GM18508 (cell line): ENCODE data around the gene SNRK.

Experiments used
- ATAC-seq: cut with Tn5 transposase; IDR thresholded peaks from one replicate; pipeline ENCODE4 v1.9.1; 2021; ENCODE audit warnings: moderate number of reproducible peaks; ENCODE audit not compliant: insufficient read depth, unreplicated experiment

Gene SNRK

GRCh38 chr3:43304126-43304525 is 17.8 kb downstream of the SNRK start:
- no peak for ATAC-seq

- no peak for ATAC-seq
These were observed 20.9 kb downstream of the SNRK start for GRCh38 chr3:43307226-43307625.

GRCh38 chr3:43307649-43308048 is 21.3 kb downstream of the SNRK start:
- no peak for ATAC-seq

GRCh38 chr3:43309372-43310305 is 23.3 kb downstream of the SNRK start:
- ATAC-seq = no peak

GRCh38 chr3:43316783-43317460 is 30.6 kb downstream of the SNRK start:
- ATAC-seq = no peak

GRCh38 chr3:43317461-43318316 is 31.3 kb downstream of the SNRK start:
- ATAC-seq = no peak

GRCh38 chr3:43319376-43319775 is 33.0 kb downstream of the SNRK start:
- no peak for ATAC-seq

- ATAC-seq = no peak
These were observed 33.5 kb downstream of the SNRK start for GRCh38 chr3:43319794-43320193.

GRCh38 chr3:43320288-43320687 is 33.9 kb downstream of the SNRK start:
- no peak for ATAC-seq

- ATAC-seq = no peak
These were observed 37.2 kb downstream of the SNRK start for GRCh38 chr3:43323541-43323940.

GRCh38 chr3:43326891-43327581 is 40.7 kb downstream of the SNRK start:
- ATAC-seq = no peak

- ATAC-seq = no peak
These were observed 41.2 kb downstream of the SNRK start for GRCh38 chr3:43327582-43327979.

- ATAC-seq = no peak
These were observed 42.3 kb downstream of the SNRK start for GRCh38 chr3:43328653-43329052.

GRCh38 chr3:43330981-43331380 is 44.6 kb downstream of the SNRK start:
- ATAC-seq = no peak

GRCh38 chr3:43331381-43331780 is 45.0 kb downstream of the SNRK start:
- ATAC-seq = no peak

GRCh38 chr3:43334976-43335375 is 48.6 kb downstream of the SNRK start:
- no peak for ATAC-seq

- no peak for ATAC-seq
These were observed 49.5 kb downstream of the SNRK start for GRCh38 chr3:43335799-43336198.

GRCh38 chr3:43338295-43338694 is 52.0 kb downstream of the SNRK start:
- no peak for ATAC-seq

- no peak for ATAC-seq
These were observed 54.1 kb downstream of the SNRK start for GRCh38 chr3:43340403-43340802.

- no peak for ATAC-seq
These were observed 55.4 kb downstream of the SNRK start for GRCh38 chr3:43341788-43342187.
